HG02938 (cell line): Measurements from ENCODE around the gene DPH1.

Source experiments
- ATAC-seq: cut with Tn5 transposase; IDR thresholded peaks from one replicate; pipeline ENCODE4 v1.9.1; 2021; ENCODE audit warnings: mild to moderate bottlenecking, moderate library complexity; ENCODE audit not compliant: unreplicated experiment

Gene DPH1

DNA sequence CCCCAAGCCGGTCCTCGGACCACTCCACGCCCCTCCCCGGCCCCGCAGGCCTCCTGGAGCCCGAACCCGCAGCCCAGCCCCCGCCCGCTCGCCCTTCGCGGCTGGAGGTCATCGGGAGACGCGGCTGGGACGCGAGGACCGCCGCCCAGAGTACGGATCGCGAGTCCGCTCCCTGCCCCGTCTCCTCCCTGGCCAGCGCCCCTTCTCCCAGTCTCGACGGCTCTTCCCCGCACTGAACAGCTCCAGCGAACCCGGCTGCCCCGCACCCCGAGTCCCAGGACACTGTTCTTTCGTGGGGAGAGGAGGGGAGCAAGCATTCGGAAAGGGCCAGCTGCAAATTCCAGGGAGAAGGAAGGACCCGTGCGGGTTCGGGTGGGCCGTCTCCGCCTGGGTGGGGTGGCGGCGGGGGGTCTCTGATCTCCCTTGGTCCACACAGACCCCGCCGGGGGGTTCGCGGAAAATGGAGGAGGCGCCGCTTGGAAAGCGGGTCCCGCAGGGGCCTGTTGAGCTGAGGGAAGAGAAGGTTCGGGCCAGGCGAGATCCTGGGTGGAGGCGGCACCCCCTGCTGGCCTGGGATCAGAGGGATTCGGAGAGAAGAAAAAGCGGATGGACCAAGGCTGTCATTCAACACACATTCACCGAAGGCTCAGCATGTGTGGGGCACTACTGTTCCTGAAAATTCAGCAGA lies 4.2 kb upstream of the DPH1 start:
- no peak for ATAC-seq

- no peak for ATAC-seq
Observed at GRCh38 chr17:2027528-2028233, 2.3 kb upstream of the DPH1 start.

- ATAC-seq = no peak
Observed at GRCh38 chr17:2028234-2028614, 1.7 kb upstream of the DPH1 start.

- ATAC-seq = no peak
Observed at GRCh38 chr17:2028737-2029136, 1.2 kb upstream of the DPH1 start.

GRCh38 chr17:2030779-2031163 lies 818 bp downstream of the DPH1 start:
- peak; percentile 12 for ATAC-seq

- ATAC-seq = no peak
Observed at GRCh38 chr17:2033153-2033552, 3.2 kb downstream of the DPH1 start.

DNA sequence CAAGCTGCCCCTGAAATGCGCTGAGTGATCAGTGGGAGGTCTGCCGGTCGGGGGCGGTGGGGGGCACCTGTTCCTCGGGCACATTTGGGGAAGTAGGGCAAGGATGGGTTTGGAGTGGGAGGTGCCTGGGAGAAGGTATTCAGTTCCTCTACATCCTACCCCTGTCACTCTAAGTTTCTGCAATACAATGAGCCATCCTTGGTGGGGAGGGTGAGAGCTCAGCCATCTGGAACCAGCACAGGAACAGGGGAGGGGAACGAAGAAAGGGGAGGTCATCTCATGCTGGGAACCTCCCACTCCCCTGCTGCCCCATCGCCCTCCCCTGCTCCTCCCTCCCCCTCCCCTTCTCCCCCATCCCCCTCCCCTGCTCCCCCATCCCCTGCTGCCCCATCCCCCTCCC lies 4.2 kb downstream of the DPH1 start:
- no peak for ATAC-seq

DNA sequence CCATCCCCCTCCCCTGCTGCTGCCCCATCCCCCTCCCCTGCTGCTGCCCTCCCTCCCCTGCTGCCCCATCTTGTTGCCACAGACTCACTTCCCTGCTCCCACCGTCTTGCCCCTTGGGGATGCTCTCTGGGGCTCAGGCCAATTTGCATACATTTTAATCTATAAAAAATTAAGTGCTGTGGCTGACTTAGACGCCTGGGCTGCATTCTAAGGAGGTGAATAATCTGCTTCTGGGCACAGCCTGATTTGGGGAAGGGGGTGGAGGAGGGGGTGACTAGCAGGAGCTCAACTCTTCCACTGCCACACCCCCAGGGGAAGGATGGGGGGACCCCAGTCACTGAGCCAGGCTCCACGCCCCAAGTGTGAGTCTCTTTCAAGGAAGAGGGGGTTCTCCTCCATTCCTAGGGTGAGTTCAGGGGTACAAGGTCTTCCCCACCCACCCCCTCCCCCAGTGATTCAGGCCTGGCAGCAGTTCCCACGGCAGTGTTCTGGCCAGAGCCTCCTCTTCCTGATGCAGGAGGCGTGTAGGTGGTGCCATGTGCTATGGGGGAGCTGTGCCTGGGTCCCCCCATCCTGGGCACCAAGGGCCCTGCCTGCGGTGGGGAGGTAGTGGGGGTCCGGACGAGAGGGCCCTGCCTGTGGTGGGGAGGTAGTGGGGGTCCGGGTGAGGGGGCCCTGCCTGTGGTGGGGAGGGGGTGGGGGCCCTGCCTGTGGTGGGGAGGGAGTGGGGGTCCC lies 5.0 kb downstream of the DPH1 start:
- ATAC-seq = no peak

DNA sequence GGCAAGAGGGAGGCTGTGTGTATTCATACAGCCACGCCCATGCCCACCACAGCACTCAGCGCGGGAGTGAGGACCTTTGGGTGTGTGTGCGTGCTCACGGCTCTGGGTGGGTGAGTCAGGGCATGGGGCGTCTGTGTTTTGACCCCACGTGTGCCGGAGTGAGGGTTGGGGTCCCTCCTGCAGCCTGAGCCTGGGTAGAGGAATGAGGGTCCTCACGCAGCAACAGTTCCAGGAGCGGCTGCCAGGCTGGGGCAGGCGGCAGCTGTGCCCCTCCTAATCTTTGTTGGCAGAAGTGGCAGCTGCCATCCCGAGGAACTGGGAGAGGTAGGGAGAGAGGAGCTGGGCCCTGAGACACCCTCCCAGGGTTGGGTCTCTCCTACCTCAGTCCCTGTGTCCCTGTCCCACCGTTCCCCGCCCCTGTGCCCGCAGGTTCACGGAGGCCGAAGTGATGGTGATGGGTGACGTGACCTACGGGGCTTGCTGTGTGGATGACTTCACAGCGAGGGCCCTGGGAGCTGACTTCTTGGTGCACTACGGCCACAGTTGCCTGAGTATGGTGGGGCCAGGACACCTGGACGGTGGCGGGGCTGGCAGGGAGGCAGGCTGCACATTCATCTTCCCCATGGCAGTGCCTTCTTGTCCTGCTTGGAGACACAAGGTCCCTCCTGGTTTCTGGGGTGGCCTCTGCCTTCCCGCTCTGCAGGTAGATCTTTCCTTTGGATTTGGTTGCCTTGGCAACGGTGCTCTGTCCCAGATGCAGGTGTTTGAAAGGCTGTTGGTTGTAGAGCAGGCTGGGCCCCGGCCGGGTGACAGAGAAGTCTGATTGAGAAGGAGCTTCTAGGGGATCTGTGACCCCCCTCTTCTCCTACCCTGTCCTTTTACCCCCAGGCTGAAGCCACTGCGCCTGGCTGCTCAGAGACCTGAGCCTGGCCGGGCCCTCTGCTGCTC lies 5.9 kb downstream of the DPH1 start:
- no peak for ATAC-seq

GRCh38 chr17:2037155-2037554 lies 7.2 kb downstream of the DPH1 start:
- ATAC-seq = no peak

DNA sequence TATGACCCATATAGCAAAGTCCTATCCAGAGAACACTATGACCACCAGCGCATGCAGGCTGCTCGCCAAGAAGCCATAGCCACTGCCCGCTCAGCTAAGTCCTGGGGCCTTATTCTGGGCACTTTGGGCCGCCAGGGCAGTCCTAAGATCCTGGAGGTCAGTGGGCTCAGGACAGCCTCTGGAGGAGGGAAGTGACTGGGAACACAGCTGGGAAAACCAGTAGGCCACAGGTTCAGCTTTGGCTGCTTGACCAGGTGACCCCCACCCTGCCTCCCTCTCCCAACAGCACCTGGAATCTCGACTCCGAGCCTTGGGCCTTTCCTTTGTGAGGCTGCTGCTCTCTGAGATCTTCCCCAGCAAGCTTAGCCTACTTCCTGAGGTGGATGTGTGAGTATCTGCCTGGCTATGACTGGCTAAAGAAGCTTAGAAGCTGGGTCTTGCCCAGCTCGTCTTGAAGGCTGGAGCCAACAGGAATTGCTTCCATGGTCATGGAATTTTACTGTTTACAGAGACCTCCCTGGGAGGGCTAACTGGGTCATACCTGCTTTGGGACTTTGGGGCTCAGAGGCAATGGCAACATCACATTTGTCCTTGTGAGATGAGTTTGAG lies 10.4 kb downstream of the DPH1 start:
- no peak for ATAC-seq

DNA sequence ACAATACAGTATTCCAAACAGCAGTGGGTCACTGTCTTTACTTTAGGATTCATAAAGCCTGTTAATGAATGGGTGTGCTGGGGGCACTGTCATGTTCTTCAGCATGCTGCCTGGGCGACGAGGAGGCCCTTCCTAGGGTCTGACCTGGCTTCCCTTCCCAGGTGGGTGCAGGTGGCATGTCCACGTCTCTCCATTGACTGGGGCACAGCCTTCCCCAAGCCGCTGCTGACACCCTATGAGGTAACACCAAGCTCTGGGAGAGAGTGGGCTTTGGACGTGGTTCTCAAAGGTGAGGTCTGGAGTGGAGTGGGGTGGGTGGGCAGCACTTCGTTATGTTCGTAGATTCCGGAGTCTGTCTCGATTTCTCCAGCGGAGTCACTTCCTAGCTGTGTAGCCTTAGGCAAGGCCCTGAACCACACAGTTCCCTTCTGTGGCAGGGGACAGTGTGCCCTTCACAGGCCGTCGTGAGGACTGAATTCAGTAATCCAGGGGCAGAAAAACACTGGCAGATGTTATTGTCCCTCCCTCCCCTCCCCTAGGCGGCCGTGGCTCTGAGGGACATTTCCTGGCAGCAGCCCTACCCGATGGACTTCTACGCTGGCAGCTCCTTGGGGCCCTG lies 11.1 kb downstream of the DPH1 start:
- no peak for ATAC-seq

- ATAC-seq = peak; percentile 82
Observed at GRCh38 chr17:2041561-2042389, 11.8 kb downstream of the DPH1 start, which contains the start of gene OVCA2. OVCA2 (plus strand) TSS chr17:2042022; CDS start chr17:2042048, 26 bp downstream.

- no peak for ATAC-seq
Observed at GRCh38 chr17:2042390-2042847, 12.5 kb downstream of the DPH1 start.

- no peak for ATAC-seq
Observed at GRCh38 chr17:2042933-2043332, 13.0 kb downstream of the DPH1 start.

- ATAC-seq = no peak
Observed at GRCh38 chr17:2043785-2044184, 13.8 kb downstream of the DPH1 start.

- no peak for ATAC-seq
Observed at GRCh38 chr17:2044263-2044894, 14.4 kb downstream of the DPH1 start.

- ATAC-seq = no peak
Observed at GRCh38 chr17:2047590-2047989, 17.6 kb downstream of the DPH1 start.

DNA sequence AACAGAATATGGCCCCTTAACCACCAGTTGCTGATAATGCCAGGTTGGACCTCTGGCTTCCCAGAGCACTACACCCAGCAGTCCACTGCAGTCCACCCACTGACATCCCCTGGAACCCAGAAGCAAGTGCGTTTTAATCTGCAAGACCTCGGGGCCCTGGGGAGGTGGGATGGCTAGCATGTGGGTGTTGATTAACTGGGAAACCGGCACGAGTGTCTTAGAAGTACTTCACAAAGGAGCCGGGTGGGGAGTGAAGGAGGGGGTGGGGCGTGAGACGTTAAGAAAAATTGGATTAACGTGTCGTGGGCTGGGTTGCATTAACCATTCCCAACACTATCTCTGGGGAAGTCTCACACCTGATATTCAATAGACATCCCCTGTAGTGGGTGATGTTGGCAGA lies 18.9 kb downstream of the DPH1 start:
- ATAC-seq = no peak
